PFSK-1 (cell line): ENCODE results near the gene NPW.

Experiments used
- FOXP2 ChIP-seq: optimal IDR thresholded peaks from 2 replicates; pipeline ENCODE3; 2011; ENCODE audit warnings: borderline replicate concordance, control low read depth, inconsistent platforms; ENCODE audit not compliant: insufficient read depth; ENCODE audit errors: extremely low read length, extremely low read depth
- POLR2AphosphoS5 ChIP-seq: IDR thresholded peaks from 2 replicates; pipeline ENCODE4 v1.6.1; 2012; ENCODE audit warnings: low read depth, mild to moderate bottlenecking, control low read depth, low read length, moderate library complexity
- REST ChIP-seq, 2 experiments: IDR thresholded peaks; 2 replicates each; pipeline versions ENCODE4 v1.6.1 to v1.8.0; 2011 to 2012; ENCODE audit warnings: low read depth in 2 of 2, low read length in 2 of 2, control low read depth in 1 of 2, inconsistent platforms in 1 of 2, mild to moderate bottlenecking in 1 of 2, moderate library complexity in 1 of 2; ENCODE audit not compliant: insufficient read depth in 1 of 2
- SIN3A ChIP-seq: IDR thresholded peaks from 2 replicates; pipeline ENCODE4 v1.6.1; 2012; ENCODE audit warnings: mild to moderate bottlenecking, low read length, moderate library complexity, borderline replicate concordance; ENCODE audit not compliant: insufficient read depth
- TAF1 ChIP-seq: IDR thresholded peaks from 2 replicates; pipeline ENCODE4 v1.6.1; 2012; ENCODE audit warnings: low read length, control low read depth, borderline replicate concordance; ENCODE audit not compliant: insufficient read depth

DNA sequence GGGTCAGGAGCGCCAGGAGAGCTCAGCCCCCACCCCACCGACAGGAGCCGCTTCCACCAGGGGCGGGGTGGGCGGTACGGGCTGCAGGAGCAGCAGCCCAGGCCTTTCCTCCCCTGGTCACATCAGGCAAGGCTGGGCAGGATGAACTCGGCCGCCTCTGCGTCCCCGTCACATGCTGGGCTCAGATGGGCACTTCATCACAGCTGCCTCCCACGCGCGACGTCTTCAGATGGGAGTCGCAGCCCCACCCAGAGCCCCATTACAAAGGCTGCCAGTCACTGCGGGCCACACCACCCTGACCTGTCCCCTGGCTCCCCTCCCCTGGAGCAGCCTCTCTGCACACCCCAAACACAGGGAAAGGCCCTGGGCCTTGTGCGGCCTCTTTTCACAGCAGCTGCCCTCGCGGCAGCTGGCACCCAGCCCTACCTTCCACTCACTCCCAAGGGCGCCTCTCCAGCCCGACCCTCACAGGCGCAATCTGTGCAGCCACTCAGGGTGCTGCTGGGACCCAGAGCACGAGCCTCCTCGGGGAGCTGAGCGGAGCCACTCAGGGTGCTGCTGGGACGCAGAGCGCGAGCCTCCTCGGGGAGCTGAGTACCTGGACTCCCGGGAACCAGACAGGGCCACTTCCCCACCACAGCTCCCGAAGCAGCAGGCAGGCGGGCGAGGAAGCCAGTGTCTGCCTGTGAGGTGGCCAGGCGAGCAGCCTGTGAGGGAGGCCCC lies 14.6 kb upstream of the NPW start:
- TF ChIP-seq SIN3A (no peak), TAF1 (no peak), POLR2AphosphoS5 (no peak), REST (IDR thresholded peaks at IDR 0.05; ENCODE audit: insufficient read depth in 1 of 2, low read depth in 2 of 2, low read length in 2 of 2) (no peak), FOXP2 (no peak)
